ENCODE results near the gene CBX2. TPM values are rescaled to one million over a fixed set of nuclear protein-coding genes. Genes with fewer than 3 reads are reported as not detected.

The CBX2 gene
- total and polyA plus RNA-seq, 7 experiments from 2014 or later, result 0.24 to 4.4 (median 0.41) TPM; not detected in 1

- Mint-ChIP-seq H3K4me1 (peaks cover 13 to 49% (median 27%) of the 10 kb centered on the region in 7 donors), H3K9me3 (peaks cover 0 to 6% (median 0%) of the 10 kb centered on the region in 11 donors), H3K4me3 (peak overlapping the region in 5 of 10 donors; percentile 93 to 99 (median 97)), H3K27me3 (peaks cover 0 to 12% (median 3%) of the 10 kb centered on the region in 5 donors), H3K36me3 (peaks cover 5 to 22% (median 14%) of the 10 kb centered on the region in 5 donors), H3K27ac (no peak overlapping the region)
- intact Hi-C loops (cut with micrococcal nuclease), result loop anchor here (2.0 to 5.0 kb wide), 3 partner anchors 89 to 311 kb away; partner anchors contain the start of gene EIF4A3 (in 1 of the 2)
- DNase-seq, result no peak
- Histone ChIP-seq H3K27me3 (ENCODE audit: control insufficient read depth in 2 of 2, insufficient read depth in 2 of 2, low read length in 2 of 2) (peaks cover 0 to 11% of the 10 kb centered on the region in 2 donors), H3K27ac (ENCODE audit: low read depth, low read length) (no peak overlapping the region), H3K4me3 (ENCODE audit: low read length) (peak overlapping the region; percentile 78), H3K9me3 (ENCODE audit: control insufficient read depth in 2 of 3, low read length in 3 of 3) (no peaks in the 10 kb centered on the region), H3K36me3 (ENCODE audit: control insufficient read depth in 2 of 3, insufficient read depth in 3 of 3, low read length in 3 of 3) (peaks cover 5 to 32% (median 13%) of the 10 kb centered on the region in 3 experiments), H3K4me1 (ENCODE audit: control insufficient read depth in 2 of 2, insufficient read depth in 2 of 2, low read length in 2 of 2) (peaks cover 33 to 48% of the 10 kb centered on the region in 2 donors)
- ChIA-PET POLR2A (interaction anchor here (0.6 to 2.9 kb wide), 14 partner anchors 8 to 156 kb away, joined by 3 to 16 read pairs (median 4); partner anchors contain the start of gene CBX8), CTCF (interaction anchor here (1.0 to 1.1 kb wide), 2 partner anchors 10 to 94 kb away, joined by 3 read pairs; no protein-coding TSS in a partner anchor)
- ATAC-seq, result no peak
Measured at GRCh38 chr17:79835953-79836509, 58.1 kb downstream of the CBX2 start.

GRCh38 chr17:79836510-79836971 lies 58.6 kb downstream of the CBX2 start:
- Histone ChIP-seq H3K27me3 (ENCODE audit: control insufficient read depth in 2 of 2, insufficient read depth in 2 of 2, low read length in 2 of 2) (peaks cover 4 to 15% of the 10 kb centered on the region in 2 donors), H3K4me3 (ENCODE audit: low read length) (peak overlapping the region; percentile 78), H3K36me3 (ENCODE audit: control insufficient read depth in 2 of 3, insufficient read depth in 3 of 3, low read length in 3 of 3) (peaks cover 5 to 32% (median 13%) of the 10 kb centered on the region in 3 experiments), H3K27ac (ENCODE audit: low read depth, low read length) (no peak overlapping the region), H3K4me1 (ENCODE audit: control insufficient read depth in 2 of 2, insufficient read depth in 2 of 2, low read length in 2 of 2) (peaks cover 38 to 53% of the 10 kb centered on the region in 2 donors), H3K9me3 (ENCODE audit: control insufficient read depth in 2 of 3, low read length in 3 of 3) (no peaks in the 10 kb centered on the region)
- Mint-ChIP-seq H3K9me3 (peaks cover 0 to 6% (median 0%) of the 10 kb centered on the region in 11 donors), H3K4me1 (peaks cover 13 to 50% (median 25%) of the 10 kb centered on the region in 7 donors), H3K27me3 (peaks cover 0 to 17% (median 3%) of the 10 kb centered on the region in 5 donors), H3K4me3 (peak overlapping the region; percentile 76 to 99 (median 96)), H3K27ac (peak overlapping the region in 3 of 9 donors; percentile 32 to 62 (median 53)), H3K36me3 (peaks cover 5 to 19% (median 14%) of the 10 kb centered on the region in 5 donors)
- DNase-seq, result no peak
- ChIA-PET CTCF (no interaction called here), POLR2A (interaction anchor here (0.6 to 2.9 kb wide), 15 partner anchors 15 to 155 kb away, joined by 3 to 16 read pairs (median 4); partner anchors contain the start of gene CBX8)
- intact Hi-C loops (cut with micrococcal nuclease), result loop anchor here (2.0 to 5.0 kb wide), 3 partner anchors 90 to 311 kb away; partner anchors contain the start of gene EIF4A3 (in 1 of the 2)
- no peak for ATAC-seq

- peaks cover 5 to 19% (median 14%) of the 10 kb centered on the region in 5 donors for H3K36me3 Mint-ChIP-seq
- intact Hi-C loops (cut with micrococcal nuclease), result loop anchor here (2.0 to 5.0 kb wide), 3 partner anchors 90 to 310 kb away; partner anchors contain the start of gene EIF4A3 (in 1 of the 2)
- H3K27me3 Mint-ChIP-seq, result peaks cover 6 to 21% (median 8%) of the 10 kb centered on the region in 5 donors
- no peaks in the 10 kb centered on the region for H3K9me3 ChIP-seq (ENCODE audit: control insufficient read depth in 2 of 3, low read length in 3 of 3)
- H3K27me3 ChIP-seq (ENCODE audit: control insufficient read depth in 2 of 2, insufficient read depth in 2 of 2, low read length in 2 of 2), result peaks cover 10 to 22% of the 10 kb centered on the region in 2 donors
- H3K36me3 ChIP-seq (ENCODE audit: control insufficient read depth in 2 of 3, insufficient read depth in 3 of 3, low read length in 3 of 3), result peaks cover 5 to 32% (median 13%) of the 10 kb centered on the region in 3 experiments
- H3K4me3 ChIP-seq (ENCODE audit: low read length), result peak overlapping the region; percentile 78
- peaks cover 19 to 55% (median 28%) of the 10 kb centered on the region in 7 donors for H3K4me1 Mint-ChIP-seq
- DNase-seq (peak in 6 of 9 donors; percentile 21 to 62 (median 38)), ATAC-seq (no peak)
- H3K9me3 Mint-ChIP-seq, result peaks cover 0 to 6% (median 0%) of the 10 kb centered on the region in 11 donors
- ChIA-PET CTCF (interaction anchor here (0.6 to 0.8 kb wide), 2 partner anchors 9 to 44 kb away, joined by 3 read pairs; no protein-coding TSS in a partner anchor), POLR2A (interaction anchor here (0.7 to 2.9 kb wide), 15 partner anchors 15 to 1258 kb away, joined by 3 to 16 read pairs (median 4); partner anchors contain the start of gene CBX8)
- H3K27ac Mint-ChIP-seq, result peak overlapping the region; percentile 95 to 99 (median 97)
- peak overlapping the region; percentile 78 for H3K27ac ChIP-seq (ENCODE audit: low read depth, low read length)
- H3K4me1 ChIP-seq (ENCODE audit: control insufficient read depth in 2 of 2, insufficient read depth in 2 of 2, low read length in 2 of 2), result peaks cover 45 to 60% of the 10 kb centered on the region in 2 donors
- peak overlapping the region; percentile 93 to 99 (median 96) for H3K4me3 Mint-ChIP-seq
Measured at GRCh38 chr17:79836972-79837887, 59.3 kb downstream of the CBX2 start.

Other genes starting within 250 kb of the CBX2 start
- gene RBFOX3, start 167.1 kb upstream of the CBX2 start, total RNA-seq, result under 1 TPM in 2 of 5 experiments, not detected in 3; 0.19 to 0.86 TPM
- under 1 TPM in 1 of 2 donors, not detected in 1; 0.13 TPM for gene RBFOX3, start 167.1 kb upstream of the CBX2 start, polyA plus RNA-seq
- gene ENPP7, start 47.2 kb upstream of the CBX2 start, total RNA-seq, result not detected
- under 1 TPM in 1 of 2 donors, not detected in 1; 0.12 TPM for gene ENPP7, start 47.2 kb upstream of the CBX2 start, polyA plus RNA-seq
- gene CBX8, start 18.9 kb downstream of the CBX2 start, total RNA-seq, result 10 to 100 TPM in 1 of 5 experiments, 1 to 10 TPM in 4; 2.4 to 11.9 (median 3.0) TPM
- gene CBX8, start 18.9 kb downstream of the CBX2 start, polyA plus RNA-seq, result 1 to 10 TPM in 1 of 2 donors, under 1 TPM in 1; 0.96 to 1.9 TPM
- gene CBX4, start 61.3 kb downstream of the CBX2 start, total RNA-seq, result 100 to 1,000 TPM in 2 of 5 experiments, 10 to 100 TPM in 3; 37.7 to 134 (median 84.4) TPM
- gene CBX4, start 61.3 kb downstream of the CBX2 start, polyA plus RNA-seq, result 1 to 10 TPM; 4.0 to 7.4 TPM